ENCODE data around the gene ABL1.

Gene ABL1

DNA sequence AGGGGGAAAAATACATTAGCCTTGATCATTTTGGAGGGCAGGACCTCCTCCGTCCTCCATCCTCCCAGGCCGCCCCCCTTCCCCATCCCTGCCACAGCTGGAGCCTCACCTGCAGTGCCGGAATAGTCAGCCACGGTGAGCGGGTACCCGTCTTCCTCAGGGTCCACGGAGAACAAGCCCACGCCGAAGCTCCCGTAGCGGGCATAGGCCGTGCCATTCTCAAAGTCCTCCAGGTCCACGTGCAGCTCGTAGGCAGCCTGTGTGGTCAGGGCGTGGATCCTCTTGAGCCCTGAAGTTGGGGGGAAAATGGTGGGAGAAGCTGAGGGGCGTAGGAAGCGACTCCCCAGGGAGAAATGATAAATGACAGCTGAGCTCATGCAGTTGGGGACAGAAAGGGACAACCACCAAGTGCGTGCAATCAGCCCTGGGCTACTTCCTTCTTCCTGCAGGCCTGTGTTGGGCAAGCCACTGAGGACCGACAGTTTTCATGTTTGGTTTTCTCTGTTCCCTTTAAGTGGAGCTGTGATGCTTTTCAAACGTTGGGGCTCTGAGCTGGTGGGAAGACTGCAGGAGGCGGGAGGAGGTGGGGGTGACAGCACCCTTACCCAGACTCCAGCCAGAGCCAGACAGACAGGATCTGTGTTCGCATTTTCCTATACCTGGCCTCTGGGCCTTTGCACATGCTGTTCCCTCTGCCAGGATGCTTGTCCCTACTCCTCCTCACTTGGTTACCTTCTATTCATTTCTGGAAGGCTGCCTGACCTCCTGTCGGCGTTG is 70.3 kb downstream of the ABL1 start:
- TF ChIP-seq SIN3A (IDR thresholded peaks at IDR 0.05; ENCODE audit: borderline replicate concordance, insufficient read depth, low read length) (no peak), TAF1 (IDR thresholded peaks at IDR 0.05; ENCODE audit: borderline replicate concordance, insufficient read depth, low read length) (no peak), POLR2AphosphoS5 (IDR thresholded peaks at IDR 0.05; ENCODE audit: low read depth, low read length) (no peak), FOXP2 (optimal IDR thresholded peaks at IDR 0.05; ENCODE audit: borderline replicate concordance, extremely low read depth, extremely low read length, insufficient read depth) (no peak)
- TF ChIP-seq, protein P1, sequence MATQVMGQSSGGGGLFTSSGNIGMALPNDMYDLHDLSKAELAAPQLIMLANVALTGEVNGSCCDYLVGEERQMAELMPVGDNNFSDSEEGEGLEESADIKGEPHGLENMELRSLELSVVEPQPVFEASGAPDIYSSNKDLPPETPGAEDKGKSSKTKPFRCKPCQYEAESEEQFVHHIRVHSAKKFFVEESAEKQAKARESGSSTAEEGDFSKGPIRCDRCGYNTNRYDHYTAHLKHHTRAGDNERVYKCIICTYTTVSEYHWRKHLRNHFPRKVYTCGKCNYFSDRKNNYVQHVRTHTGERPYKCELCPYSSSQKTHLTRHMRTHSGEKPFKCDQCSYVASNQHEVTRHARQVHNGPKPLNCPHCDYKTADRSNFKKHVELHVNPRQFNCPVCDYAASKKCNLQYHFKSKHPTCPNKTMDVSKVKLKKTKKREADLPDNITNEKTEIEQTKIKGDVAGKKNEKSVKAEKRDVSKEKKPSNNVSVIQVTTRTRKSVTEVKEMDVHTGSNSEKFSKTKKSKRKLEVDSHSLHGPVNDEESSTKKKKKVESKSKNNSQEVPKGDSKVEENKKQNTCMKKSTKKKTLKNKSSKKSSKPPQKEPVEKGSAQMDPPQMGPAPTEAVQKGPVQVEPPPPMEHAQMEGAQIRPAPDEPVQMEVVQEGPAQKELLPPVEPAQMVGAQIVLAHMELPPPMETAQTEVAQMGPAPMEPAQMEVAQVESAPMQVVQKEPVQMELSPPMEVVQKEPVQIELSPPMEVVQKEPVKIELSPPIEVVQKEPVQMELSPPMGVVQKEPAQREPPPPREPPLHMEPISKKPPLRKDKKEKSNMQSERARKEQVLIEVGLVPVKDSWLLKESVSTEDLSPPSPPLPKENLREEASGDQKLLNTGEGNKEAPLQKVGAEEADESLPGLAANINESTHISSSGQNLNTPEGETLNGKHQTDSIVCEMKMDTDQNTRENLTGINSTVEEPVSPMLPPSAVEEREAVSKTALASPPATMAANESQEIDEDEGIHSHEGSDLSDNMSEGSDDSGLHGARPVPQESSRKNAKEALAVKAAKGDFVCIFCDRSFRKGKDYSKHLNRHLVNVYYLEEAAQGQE (IDR thresholded peaks at IDR 0.05; ENCODE audit: insufficient read depth in 1 of 2, low read depth in 2 of 2, low read length in 2 of 2): no peak

DNA sequence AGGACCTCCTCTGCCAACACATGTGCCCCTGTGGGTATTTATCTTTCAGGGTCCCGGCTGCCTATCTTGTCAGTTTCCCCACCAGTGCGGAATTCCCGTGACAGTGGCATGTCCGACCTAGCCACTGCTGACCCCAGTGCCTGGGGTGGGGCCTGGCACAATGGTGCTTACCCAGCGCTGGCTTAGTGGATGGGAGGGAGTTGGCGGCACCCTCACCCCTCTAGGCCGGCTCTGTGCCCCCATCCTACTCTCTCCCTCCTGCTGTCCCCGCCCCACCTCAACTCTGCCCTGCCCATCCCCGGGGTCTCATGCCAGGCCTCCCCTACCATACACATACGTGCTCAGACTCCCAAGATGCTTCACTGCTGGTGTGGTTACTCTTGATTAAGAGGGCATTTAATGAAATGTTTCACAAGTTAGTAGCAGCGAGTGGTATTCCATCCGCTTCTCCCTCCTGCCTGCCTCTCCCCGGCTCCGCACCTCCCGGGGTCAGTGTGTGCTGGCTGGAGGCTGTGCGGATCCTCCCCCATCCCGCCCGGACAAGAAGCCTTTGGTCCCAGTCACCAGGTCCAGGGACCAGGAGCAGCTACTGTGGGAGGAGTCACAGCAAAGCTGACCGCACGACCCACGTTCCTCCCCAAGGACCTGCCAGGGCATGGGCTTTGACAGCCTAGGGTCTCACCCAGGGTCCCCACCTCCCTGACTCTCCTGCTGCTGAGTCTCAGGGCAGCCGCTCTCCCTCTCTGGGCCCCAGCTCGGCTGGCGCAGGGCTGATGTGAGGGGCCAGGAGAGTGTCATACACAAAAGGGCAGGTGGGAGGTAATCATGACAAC is 71.1 kb downstream of the ABL1 start:
- TF ChIP-seq POLR2AphosphoS5 (IDR thresholded peaks at IDR 0.05; ENCODE audit: low read depth, low read length): no peak
- no peak for TF ChIP-seq TAF1 (IDR thresholded peaks at IDR 0.05; ENCODE audit: borderline replicate concordance, insufficient read depth, low read length)
- TF ChIP-seq, protein P1 (IDR thresholded peaks at IDR 0.05; ENCODE audit: insufficient read depth in 1 of 2, low read depth in 2 of 2, low read length in 2 of 2): no peak
- no peak for TF ChIP-seq FOXP2 (optimal IDR thresholded peaks at IDR 0.05; ENCODE audit: borderline replicate concordance, extremely low read depth, extremely low read length, insufficient read depth)
- no peak for TF ChIP-seq SIN3A (IDR thresholded peaks at IDR 0.05; ENCODE audit: borderline replicate concordance, insufficient read depth, low read length)

- TF ChIP-seq FOXP2 (optimal IDR thresholded peaks at IDR 0.05; ENCODE audit: borderline replicate concordance, extremely low read depth, extremely low read length, insufficient read depth): no peak
- no peak for TF ChIP-seq TAF1 (IDR thresholded peaks at IDR 0.05; ENCODE audit: borderline replicate concordance, insufficient read depth, low read length)
- TF ChIP-seq POLR2AphosphoS5 (IDR thresholded peaks at IDR 0.05; ENCODE audit: low read depth, low read length): no peak
- TF ChIP-seq, protein P1 (IDR thresholded peaks at IDR 0.05; ENCODE audit: insufficient read depth in 1 of 2, low read depth in 2 of 2, low read length in 2 of 2): no peak
- TF ChIP-seq SIN3A (IDR thresholded peaks at IDR 0.05; ENCODE audit: borderline replicate concordance, insufficient read depth, low read length): no peak
These were observed 71.8 kb downstream of the ABL1 start for GRCh38 chr9:130906735-130907416.

DNA sequence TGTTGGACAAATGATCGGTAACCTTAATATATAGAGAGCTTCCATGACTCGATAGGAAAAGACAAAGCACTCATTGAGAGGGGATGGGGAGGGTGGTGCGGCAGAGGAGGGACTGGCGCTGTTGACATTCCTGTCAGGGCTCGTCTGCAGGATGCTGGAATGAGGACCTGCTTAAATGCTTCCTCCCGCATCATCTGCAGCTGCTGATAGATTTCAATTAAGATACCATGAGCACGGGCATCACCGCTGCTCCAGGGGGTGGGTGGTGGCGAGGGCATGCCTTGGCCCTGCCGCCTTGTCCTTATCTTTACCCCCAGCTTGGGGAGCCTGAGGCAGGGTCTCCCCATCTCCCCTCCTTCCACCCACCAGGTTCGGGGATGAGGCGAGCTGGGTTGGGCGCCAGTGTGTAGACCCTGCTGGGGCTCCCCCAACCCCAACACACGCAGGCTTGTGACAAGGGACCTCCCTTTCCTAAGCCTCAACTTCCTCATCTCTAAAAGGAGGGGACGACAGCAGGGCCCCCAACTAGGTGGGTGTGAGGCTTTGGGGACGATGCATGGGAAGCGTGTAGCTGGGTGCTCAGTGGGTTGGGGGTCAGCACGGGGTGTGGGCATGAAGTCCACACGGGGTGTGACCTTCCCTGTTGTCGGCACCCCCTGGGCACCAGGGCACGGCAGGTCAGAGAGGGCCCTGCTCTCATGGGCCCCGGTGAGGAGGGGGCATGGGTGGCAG is 73.3 kb downstream of the ABL1 start:
- TF ChIP-seq POLR2AphosphoS5 (IDR thresholded peaks at IDR 0.05; ENCODE audit: low read depth, low read length) (no peak), TAF1 (IDR thresholded peaks at IDR 0.05; ENCODE audit: borderline replicate concordance, insufficient read depth, low read length) (no peak), SIN3A (IDR thresholded peaks at IDR 0.05; ENCODE audit: borderline replicate concordance, insufficient read depth, low read length) (no peak), FOXP2 (optimal IDR thresholded peaks at IDR 0.05; ENCODE audit: borderline replicate concordance, extremely low read depth, extremely low read length, insufficient read depth) (no peak)
- TF ChIP-seq, protein P1 (IDR thresholded peaks at IDR 0.05; ENCODE audit: insufficient read depth in 1 of 2, low read depth in 2 of 2, low read length in 2 of 2): no peak

All from PFSK-1 (cell line).